D721Med (cell line): Measurements from ENCODE around the gene MMP23B.
"Not testable (repeated sequence)": the region's sequence is repeated elsewhere in the genome, so short reads cannot be mapped to it uniquely, and the experiment has no call there.

Experiments used
- DNase-seq: peaks from one replicate; pipeline ENCODE4 v3.0.0; 2011; ENCODE audit warnings: low spot score; ENCODE audit not compliant: insufficient read length
- FAIRE-seq: peaks from 2 replicates; lab custom pipeline; 2011; peaks lifted over from hg19 to GRCh38; lab: Jason Lieb, UNC
- TF ChIP-seq, protein P1 (sequence below): IDR thresholded peaks from 2 replicates; pipeline ENCODE4 v1.5.1; 2012; ENCODE audit warnings: mild to moderate bottlenecking, control low read depth; ENCODE audit not compliant: insufficient read depth; ENCODE audit errors: missing control alignments

Gene MMP23B

GRCh38 chr1:1671365-1672119 is 39.6 kb downstream of the MMP23B start:
- TF ChIP-seq, protein P1, sequence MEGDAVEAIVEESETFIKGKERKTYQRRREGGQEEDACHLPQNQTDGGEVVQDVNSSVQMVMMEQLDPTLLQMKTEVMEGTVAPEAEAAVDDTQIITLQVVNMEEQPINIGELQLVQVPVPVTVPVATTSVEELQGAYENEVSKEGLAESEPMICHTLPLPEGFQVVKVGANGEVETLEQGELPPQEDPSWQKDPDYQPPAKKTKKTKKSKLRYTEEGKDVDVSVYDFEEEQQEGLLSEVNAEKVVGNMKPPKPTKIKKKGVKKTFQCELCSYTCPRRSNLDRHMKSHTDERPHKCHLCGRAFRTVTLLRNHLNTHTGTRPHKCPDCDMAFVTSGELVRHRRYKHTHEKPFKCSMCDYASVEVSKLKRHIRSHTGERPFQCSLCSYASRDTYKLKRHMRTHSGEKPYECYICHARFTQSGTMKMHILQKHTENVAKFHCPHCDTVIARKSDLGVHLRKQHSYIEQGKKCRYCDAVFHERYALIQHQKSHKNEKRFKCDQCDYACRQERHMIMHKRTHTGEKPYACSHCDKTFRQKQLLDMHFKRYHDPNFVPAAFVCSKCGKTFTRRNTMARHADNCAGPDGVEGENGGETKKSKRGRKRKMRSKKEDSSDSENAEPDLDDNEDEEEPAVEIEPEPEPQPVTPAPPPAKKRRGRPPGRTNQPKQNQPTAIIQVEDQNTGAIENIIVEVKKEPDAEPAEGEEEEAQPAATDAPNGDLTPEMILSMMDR, result no peak
- FAIRE-seq (no peak), DNase-seq (no peak)

DNA sequence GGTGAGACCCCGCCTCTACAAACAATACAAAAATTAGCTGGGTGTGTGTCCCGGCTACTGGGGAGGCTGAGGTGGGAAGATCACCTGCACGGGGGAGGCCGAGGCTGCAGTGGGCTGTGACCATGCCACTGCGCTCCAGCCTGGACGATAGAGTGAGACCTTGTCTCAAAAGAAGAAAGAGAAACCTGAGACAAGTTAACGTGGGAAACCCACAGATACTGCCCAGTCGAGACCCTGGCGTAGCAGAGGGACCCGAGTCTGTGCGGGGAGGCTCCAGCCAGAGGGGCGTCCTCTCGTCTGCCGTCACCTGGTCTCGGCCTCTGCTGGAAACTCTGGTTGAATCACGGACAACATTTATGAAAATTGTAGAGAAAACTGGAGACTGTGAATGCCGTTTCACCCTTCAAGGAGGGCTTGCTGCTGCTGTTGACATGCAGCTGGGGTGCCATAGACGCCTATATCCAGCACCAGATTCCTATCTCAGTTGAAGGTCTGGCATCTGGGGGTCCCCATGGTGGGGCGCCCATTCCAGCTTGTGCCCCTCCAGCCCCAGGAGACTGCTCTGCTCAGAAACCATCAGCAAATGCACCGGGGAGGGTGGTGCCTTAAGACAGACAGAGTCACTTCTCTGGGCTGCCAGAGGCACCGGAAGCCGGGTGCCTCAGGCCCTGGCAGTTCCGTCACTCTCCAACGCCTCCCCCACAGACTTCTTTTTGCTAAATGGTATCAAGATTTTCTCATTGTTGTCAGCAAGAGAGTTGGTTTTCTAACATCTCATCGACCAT is 40.4 kb downstream of the MMP23B start:
- TF ChIP-seq, protein P1, result no peak
- no peak for DNase-seq
- no peak for FAIRE-seq

- DNase-seq, FAIRE-seq: not testable (repeated sequence)
Observed at GRCh38 chr1:1674806-1675205, 42.8 kb downstream of the MMP23B start.

DNA sequence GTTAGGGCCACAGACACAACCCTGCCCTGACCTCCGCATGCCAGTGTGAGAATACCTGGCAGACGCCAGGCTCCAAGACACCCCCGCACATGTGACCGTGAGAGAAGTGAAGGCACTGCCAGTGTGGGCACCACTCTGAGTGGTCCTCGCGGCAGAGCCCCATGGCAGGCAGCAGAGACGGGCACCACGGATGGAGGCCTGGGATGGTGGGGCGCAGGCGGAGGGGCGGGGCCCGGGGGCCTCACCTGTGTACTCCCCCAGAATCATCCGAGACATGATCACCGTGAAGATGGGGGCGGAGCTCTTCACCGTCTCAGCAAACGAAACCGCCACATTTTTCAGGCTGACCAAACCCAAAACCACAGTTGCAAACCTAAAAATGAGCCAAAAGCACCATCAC is 43.2 kb downstream of the MMP23B start:
- not testable (repeated sequence) for DNase-seq, FAIRE-seq

- FAIRE-seq, DNase-seq: not testable (repeated sequence)
Observed at GRCh38 chr1:1676087-1676486, 44.1 kb downstream of the MMP23B start.

- FAIRE-seq (no peak), DNase-seq (no peak)
- TF ChIP-seq, protein P1, result no peak
Observed at GRCh38 chr1:1677718-1678580, 46.0 kb downstream of the MMP23B start.

GRCh38 chr1:1678581-1679380 is 46.8 kb downstream of the MMP23B start:
- FAIRE-seq (no peak), DNase-seq (no peak)
- TF ChIP-seq, protein P1, result no peak
